Activated naive CD8-positive, alpha-beta T cell treated with anti-CD3 and anti-CD28 coated beads for 36 hours (primary cell): Measurements from ENCODE around the gene DSCAML1. TPM values are rescaled to one million over a fixed set of nuclear protein-coding genes. Genes with fewer than 3 reads are reported as not detected.

ENCODE experiments used
- DNase-seq: peaks from one replicate; pipeline ENCODE4 v3.0.0; 2021
- H3K27ac Mint-ChIP-seq: one replicate; pipeline ENCODE4 v1.8.0; 2022; ENCODE audit warnings: mild to moderate bottlenecking, moderate library complexity, mixed read lengths
- H3K27me3 Mint-ChIP-seq: one replicate; pipeline ENCODE4 v1.8.0; 2022; ENCODE audit warnings: mild to moderate bottlenecking, mixed read lengths
- H3K36me3 Mint-ChIP-seq: one replicate; pipeline ENCODE4 v1.8.0; 2021; ENCODE audit warnings: mild to moderate bottlenecking, mixed read lengths
- H3K4me1 Mint-ChIP-seq: one replicate; pipeline ENCODE4 v1.8.0; 2021; ENCODE audit warnings: mixed read lengths
- H3K4me3 Mint-ChIP-seq: one replicate; pipeline ENCODE4 v1.8.0; 2022; ENCODE audit warnings: mild to moderate bottlenecking, moderate library complexity, mixed read lengths
- H3K9me3 Mint-ChIP-seq: one replicate; pipeline ENCODE4 v1.8.0; 2022; ENCODE audit warnings: mixed read lengths
- total RNA-seq, 2 experiments: library from RNA; stranded (reverse); gene quantifications; one replicate each; pipeline ENCODE4 v1.2.3, GENCODE V29; 2021

The DSCAML1 gene
- total RNA-seq, 2 experiments from 2014 or later, result 0.87 to 0.94 TPM

DNA sequence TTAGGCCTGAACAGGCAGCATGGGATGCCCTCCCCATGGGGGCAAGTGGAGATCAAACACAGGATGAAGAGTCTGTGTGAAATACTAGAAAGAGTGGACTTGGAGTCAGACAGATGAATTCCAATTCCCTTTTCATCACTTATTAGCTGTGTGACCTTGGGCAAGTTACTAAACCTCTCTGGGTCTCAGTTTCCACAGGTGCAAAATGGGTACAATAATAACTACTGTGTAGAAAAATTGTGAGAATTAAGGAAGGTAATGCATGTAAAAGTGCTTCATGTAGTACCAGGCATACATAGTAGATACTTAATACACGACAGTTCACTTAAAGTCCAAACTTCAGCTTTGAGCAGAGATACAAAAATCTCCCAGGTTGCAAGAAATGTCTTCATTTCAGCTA lies 176.4 kb downstream of the DSCAML1 start:
- no peak overlapping the region for H3K27ac Mint-ChIP-seq
- peaks cover 5% of the 10 kb centered on the region for H3K9me3 Mint-ChIP-seq
- H3K36me3 Mint-ChIP-seq, result no peaks in the 10 kb centered on the region
- H3K4me3 Mint-ChIP-seq, result no peak overlapping the region
- H3K4me1 Mint-ChIP-seq, result no peaks in the 10 kb centered on the region
- no peaks in the 10 kb centered on the region for H3K27me3 Mint-ChIP-seq
- no peak for DNase-seq

DNA sequence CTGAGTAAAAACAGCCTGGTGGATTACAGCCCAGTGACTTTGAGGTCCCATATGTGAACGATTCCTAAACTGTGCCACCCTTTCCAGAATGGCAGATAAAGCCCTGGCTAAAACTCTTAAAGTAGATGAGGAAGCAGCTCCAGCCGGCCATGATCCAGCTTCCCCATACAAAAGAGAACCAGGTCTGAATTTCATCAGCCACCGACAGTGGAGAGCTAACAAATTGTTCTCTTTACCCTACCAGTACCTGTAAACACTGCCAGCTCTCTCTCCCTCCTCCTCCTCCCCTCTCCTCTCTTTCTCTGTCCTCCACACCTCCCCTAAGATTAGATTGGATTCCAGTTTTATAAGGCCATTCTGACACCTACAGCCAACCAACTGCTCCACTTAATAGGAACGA lies 176.9 kb downstream of the DSCAML1 start:
- H3K36me3 Mint-ChIP-seq, result no peaks in the 10 kb centered on the region
- H3K9me3 Mint-ChIP-seq, result peaks cover 5% of the 10 kb centered on the region
- no peaks in the 10 kb centered on the region for H3K27me3 Mint-ChIP-seq
- H3K4me3 Mint-ChIP-seq, result no peak overlapping the region
- H3K27ac Mint-ChIP-seq, result no peak overlapping the region
- DNase-seq, result no peak
- H3K4me1 Mint-ChIP-seq, result no peaks in the 10 kb centered on the region

DNA sequence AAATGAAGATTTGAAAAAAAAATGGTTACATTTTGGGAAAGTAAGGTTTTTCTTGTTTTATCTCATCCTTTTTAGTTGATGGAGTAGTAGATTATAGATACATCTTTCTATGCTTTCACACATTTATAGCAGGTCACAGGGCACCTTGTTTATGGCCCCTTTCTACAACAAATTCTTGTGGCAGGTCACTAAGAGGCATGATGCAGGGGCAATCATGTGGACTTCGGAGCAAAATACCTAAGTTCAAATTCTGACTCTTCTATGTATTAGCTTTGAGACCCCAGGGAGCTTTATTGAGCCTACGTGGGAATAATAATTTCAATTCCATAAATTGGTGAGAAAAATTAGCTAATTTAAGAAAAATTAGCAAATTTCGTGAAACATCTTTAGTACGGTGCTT lies 177.4 kb downstream of the DSCAML1 start:
- Mint-ChIP-seq H3K4me1 (no peaks in the 10 kb centered on the region), H3K4me3 (no peak overlapping the region), H3K27me3 (no peaks in the 10 kb centered on the region), H3K9me3 (peaks cover 5% of the 10 kb centered on the region), H3K36me3 (no peaks in the 10 kb centered on the region), H3K27ac (no peak overlapping the region)
- no peak for DNase-seq

DNA sequence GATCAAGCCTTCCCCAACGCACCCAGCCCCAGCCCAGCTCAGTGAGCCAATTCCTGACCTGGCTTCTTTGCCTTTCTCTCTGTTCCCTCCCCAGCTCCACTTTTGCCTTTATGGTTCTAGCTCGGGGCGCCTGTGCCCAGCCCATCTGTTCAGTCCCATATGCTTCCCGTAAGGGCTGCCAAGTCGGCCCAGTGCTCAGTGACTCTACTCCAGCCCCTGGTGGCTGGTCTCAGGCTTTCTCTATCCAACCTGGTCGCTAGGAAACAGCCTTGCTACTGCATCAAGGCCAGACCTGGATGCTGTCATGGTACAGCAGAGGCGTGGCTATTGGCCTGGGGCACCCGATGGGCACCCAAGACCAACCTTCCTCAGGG lies 178.0 kb downstream of the DSCAML1 start:
- H3K9me3 Mint-ChIP-seq, result peaks cover 5% of the 10 kb centered on the region
- no peak overlapping the region for H3K4me3 Mint-ChIP-seq
- no peaks in the 10 kb centered on the region for H3K4me1 Mint-ChIP-seq
- H3K36me3 Mint-ChIP-seq, result no peaks in the 10 kb centered on the region
- no peak overlapping the region for H3K27ac Mint-ChIP-seq
- DNase-seq, result no peak
- H3K27me3 Mint-ChIP-seq, result no peaks in the 10 kb centered on the region

DNA sequence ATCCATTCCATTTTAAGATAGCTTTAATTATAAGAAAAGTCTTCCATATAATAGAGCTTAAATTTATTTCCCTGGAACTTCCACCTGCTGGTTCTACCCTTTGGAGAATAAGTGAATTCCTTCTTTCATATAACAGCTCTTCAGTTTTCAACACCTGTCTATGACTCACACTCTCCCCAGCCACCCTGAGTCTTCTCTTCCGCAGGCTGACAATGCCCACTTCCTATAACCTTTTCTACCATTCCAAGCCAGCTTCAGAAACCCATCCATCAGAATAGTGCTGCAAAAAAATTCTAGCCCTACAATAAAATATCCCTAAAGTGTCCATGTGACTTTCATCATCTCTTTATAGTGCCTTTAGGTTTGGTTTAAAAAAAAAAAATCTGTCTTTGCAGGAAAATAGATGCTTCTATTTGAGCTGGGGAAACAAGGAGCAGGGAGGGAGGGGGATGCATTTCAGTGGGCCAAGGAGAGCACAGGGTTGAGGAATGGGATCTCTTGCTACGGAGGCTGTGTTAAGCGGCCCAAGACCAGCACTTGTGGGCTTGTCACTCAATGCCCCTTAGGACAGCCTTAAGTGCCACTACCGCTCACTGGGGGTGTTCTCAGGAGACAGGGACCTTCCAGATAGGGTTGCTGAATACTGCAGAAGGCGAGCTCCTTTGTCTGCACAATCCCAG lies 178.6 kb downstream of the DSCAML1 start:
- Mint-ChIP-seq H3K4me1 (no peaks in the 10 kb centered on the region), H3K4me3 (no peak overlapping the region), H3K9me3 (peaks cover 5% of the 10 kb centered on the region), H3K27ac (no peak overlapping the region), H3K27me3 (no peaks in the 10 kb centered on the region), H3K36me3 (no peaks in the 10 kb centered on the region)
- DNase-seq, result no peak

DNA sequence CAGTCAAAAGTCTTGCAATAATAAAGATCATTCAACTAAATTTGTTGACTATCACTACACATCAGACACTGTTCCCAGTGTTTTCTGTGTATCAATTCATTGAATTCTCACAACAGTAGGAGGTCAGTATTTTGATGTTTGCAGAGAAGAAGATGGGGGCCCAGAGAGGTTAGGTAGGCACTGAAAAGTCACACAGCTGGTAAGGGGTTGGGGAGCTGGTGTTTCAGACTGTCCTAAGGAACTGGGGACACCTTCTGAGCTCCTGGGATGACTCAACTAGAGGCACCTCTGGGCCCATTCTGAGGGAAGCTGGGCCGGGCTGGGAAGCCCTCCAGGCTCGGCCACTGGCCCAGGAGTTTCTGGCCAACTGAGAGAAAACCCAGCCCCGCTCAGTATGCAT lies 180.0 kb downstream of the DSCAML1 start:
- no peaks in the 10 kb centered on the region for H3K27me3 Mint-ChIP-seq
- H3K27ac Mint-ChIP-seq, result no peak overlapping the region
- no peaks in the 10 kb centered on the region for H3K36me3 Mint-ChIP-seq
- DNase-seq, result no peak
- H3K4me1 Mint-ChIP-seq, result no peaks in the 10 kb centered on the region
- peaks cover 5% of the 10 kb centered on the region for H3K9me3 Mint-ChIP-seq
- no peak overlapping the region for H3K4me3 Mint-ChIP-seq

DNA sequence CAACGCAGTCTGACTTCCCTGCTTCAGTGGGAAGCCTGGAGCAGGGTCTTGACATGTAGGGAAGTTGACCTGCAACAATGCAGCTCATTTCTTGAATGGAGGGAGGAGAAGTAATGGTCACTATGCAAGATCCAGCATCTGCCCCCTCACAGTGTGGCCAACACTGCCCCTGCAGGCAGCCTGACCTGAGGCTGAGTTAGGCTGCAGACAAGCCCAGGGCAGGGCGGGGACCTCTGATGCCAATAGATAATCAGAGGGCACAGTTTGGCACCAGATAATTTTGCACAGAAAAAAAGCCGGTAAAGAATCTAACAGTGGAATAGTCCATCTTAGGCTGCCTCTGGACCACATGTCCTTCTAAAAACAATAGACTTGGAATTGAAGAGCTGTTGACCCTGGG lies 182.3 kb downstream of the DSCAML1 start:
- no peaks in the 10 kb centered on the region for H3K9me3 Mint-ChIP-seq
- no peaks in the 10 kb centered on the region for H3K27me3 Mint-ChIP-seq
- no peak overlapping the region for H3K4me3 Mint-ChIP-seq
- H3K36me3 Mint-ChIP-seq, result no peaks in the 10 kb centered on the region
- no peak for DNase-seq
- H3K4me1 Mint-ChIP-seq, result peaks cover 8% of the 10 kb centered on the region
- H3K27ac Mint-ChIP-seq, result no peak overlapping the region

DNA sequence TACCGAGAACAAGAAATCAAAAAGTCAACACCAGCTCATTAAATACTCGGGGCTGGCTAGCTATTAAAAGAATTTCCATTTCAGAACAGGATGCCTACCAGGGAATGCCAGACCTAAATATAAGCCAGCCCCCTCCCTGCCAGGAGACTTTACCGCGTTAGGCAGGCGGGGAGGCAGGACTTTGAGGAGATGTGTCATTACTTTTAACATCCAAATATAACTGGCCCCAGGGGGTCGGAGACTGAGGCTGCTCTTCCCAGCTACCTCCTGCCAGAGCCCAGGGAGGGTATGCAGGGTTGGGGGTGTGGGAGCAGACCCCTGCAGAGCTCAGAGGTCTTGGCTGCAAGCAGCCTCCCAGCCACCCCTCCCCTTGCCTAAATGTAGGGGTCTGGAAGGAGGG lies 183.5 kb downstream of the DSCAML1 start:
- Mint-ChIP-seq H3K27ac (no peak overlapping the region), H3K4me3 (no peak overlapping the region), H3K27me3 (no peaks in the 10 kb centered on the region), H3K36me3 (no peaks in the 10 kb centered on the region), H3K9me3 (no peaks in the 10 kb centered on the region), H3K4me1 (peaks cover 10% of the 10 kb centered on the region)
- DNase-seq, result no peak

DNA sequence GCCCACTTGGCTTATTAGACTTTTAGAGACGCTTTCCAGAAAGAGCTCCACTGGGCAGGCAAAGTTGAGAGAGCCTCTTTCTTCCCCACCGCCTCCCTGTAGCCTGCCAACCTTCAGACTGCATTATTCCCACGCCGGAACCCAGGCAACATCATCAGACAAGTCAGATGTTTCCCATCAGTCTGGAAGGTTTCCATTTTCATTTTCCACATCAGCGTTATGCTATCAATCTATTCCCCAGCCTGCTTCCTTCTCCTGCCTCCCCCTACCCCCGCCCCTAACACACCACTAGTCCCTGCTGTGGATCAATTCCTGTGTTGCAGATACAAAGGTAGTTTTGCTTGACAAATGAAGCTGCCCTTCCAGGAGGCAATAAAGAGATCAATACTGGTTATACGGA lies 184.8 kb downstream of the DSCAML1 start:
- no peak for DNase-seq
- Mint-ChIP-seq H3K9me3 (no peaks in the 10 kb centered on the region), H3K27me3 (no peaks in the 10 kb centered on the region), H3K4me3 (no peak overlapping the region), H3K27ac (no peak overlapping the region), H3K4me1 (peaks cover 10% of the 10 kb centered on the region), H3K36me3 (no peaks in the 10 kb centered on the region)

DNA sequence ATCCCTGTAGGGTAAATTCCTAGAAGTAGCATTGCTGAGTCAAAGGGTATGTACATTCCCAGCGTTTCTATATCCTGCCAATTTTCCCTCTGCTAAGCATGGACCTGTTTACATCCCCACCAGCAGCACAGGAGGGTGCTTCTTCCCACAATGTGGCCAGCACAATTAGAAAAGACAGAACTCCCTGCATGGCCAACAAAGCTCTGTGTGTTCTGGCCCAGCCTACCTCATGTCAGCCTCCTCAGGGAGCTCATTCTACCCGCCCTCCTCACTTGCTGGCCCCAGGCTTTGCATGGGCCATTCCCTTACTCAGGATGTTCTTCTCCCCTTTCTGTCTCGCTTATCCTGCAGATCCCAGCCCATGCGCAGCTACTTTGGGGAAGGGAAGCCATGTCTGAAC lies 186.1 kb downstream of the DSCAML1 start:
- H3K36me3 Mint-ChIP-seq, result no peaks in the 10 kb centered on the region
- no peaks in the 10 kb centered on the region for H3K27me3 Mint-ChIP-seq
- H3K4me1 Mint-ChIP-seq, result peaks cover 18% of the 10 kb centered on the region
- H3K4me3 Mint-ChIP-seq, result no peak overlapping the region
- no peak overlapping the region for H3K27ac Mint-ChIP-seq
- no peak for DNase-seq
- no peaks in the 10 kb centered on the region for H3K9me3 Mint-ChIP-seq

DNA sequence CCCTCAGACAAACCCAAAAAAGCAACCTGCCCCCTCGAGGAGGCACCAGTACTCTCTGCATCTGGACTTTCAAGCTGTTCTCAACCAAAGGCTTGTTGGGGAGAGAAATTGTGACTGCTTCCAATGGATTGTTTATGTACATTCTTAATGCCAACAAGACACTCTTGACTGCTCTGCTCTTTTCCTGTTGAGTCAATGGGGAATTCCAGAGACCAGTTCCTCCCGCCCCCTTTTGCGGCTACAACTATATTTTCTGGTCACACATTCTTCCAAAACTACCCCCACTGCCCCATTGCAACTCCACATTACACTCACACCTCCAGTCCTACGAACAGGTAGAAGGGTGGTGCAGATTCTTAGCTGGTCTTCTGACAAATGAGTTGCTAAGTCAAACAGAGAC lies 187.0 kb downstream of the DSCAML1 start:
- peaks cover 18% of the 10 kb centered on the region for H3K4me1 Mint-ChIP-seq
- H3K27me3 Mint-ChIP-seq, result no peaks in the 10 kb centered on the region
- no peak for DNase-seq
- H3K4me3 Mint-ChIP-seq, result no peak overlapping the region
- H3K9me3 Mint-ChIP-seq, result no peaks in the 10 kb centered on the region
- H3K27ac Mint-ChIP-seq, result no peak overlapping the region
- H3K36me3 Mint-ChIP-seq, result no peaks in the 10 kb centered on the region

DNA sequence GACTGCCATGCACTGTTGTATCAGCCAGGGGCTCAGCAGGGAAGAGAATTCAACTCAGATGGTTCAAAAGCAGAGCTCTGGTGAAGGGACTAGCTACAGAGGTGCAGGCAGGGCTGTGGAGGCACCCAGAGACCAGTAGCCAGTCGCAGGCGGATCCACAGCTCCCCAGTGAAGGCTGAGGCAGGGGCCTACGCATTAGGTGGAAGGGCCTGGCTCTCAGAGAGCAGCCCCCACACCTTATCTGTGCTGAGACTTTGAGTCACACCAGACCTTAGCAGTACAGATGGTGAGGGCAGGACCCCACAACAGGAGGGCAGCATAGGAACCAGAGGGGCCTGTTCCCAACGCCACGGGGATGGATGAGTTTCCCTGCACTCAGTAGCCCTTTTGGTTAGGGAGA lies 189.6 kb downstream of the DSCAML1 start:
- Mint-ChIP-seq H3K27ac (no peak overlapping the region), H3K4me3 (no peak overlapping the region), H3K27me3 (no peaks in the 10 kb centered on the region), H3K36me3 (no peaks in the 10 kb centered on the region), H3K4me1 (peaks cover 18% of the 10 kb centered on the region), H3K9me3 (no peaks in the 10 kb centered on the region)
- no peak for DNase-seq

DNA sequence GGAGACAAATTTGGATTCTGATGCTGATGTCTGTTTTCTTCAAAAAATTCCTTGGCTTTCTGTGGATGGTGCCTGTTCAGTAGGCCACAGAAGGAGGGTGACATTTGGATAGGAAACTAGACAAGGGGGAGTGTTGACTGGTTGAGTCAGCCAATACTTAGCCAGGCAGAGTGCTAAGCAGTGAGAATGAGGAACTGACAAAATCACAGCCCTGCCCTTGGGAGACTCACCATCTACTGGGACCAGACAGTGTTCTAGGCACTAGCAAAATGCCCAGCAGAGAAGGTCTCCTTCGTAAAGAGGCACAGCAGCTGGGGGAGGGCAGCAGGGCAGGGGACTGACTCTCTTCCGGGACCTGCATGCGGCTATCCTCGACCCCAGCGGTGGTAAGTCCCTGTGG lies 190.2 kb downstream of the DSCAML1 start:
- Mint-ChIP-seq H3K27me3 (no peaks in the 10 kb centered on the region), H3K27ac (no peak overlapping the region), H3K4me3 (no peak overlapping the region), H3K4me1 (peaks cover 18% of the 10 kb centered on the region), H3K36me3 (no peaks in the 10 kb centered on the region), H3K9me3 (no peaks in the 10 kb centered on the region)
- DNase-seq, result no peak

DNA sequence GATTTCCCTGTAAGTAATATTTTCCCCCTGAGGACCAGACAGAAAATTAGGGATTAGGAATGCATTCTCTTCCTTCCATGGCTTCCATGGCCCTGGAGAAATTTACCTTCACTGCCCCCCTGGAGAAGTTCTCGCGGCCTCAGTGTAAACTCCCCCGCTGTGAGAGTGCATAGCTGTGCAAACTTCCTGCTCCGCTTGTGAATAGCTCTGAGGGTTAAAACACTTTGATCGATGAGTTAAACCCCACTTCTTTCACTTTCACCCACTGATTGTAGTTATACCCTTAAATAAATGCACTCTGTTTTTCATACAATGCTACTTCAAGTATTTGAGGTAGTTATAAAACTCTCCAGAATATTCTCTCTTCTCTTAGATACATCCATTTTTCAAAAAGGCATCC lies 190.8 kb downstream of the DSCAML1 start:
- peaks cover 18% of the 10 kb centered on the region for H3K4me1 Mint-ChIP-seq
- H3K9me3 Mint-ChIP-seq, result no peaks in the 10 kb centered on the region
- DNase-seq, result no peak
- no peaks in the 10 kb centered on the region for H3K36me3 Mint-ChIP-seq
- H3K4me3 Mint-ChIP-seq, result no peak overlapping the region
- no peak overlapping the region for H3K27ac Mint-ChIP-seq
- no peaks in the 10 kb centered on the region for H3K27me3 Mint-ChIP-seq

DNA sequence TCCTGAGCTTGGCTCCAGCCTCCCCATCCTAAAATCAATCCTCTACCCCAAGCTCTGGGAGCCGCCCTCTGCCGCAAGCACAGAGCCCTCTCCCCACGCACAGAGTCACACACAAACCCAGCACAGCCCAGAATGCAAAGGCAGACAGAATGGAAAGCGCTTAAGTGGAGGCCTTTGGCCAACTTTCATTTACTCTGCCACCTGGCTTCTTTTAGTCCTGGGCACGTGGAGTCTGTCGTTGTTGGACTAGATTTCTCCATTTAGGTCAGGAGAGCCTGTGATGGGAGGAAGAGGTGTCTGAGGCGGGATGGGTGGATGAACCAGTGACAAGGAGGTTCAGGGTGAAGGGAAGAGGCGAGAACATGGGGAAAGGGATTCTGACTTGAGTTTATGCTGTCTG lies 191.7 kb downstream of the DSCAML1 start:
- DNase-seq, result no peak
- no peaks in the 10 kb centered on the region for H3K27me3 Mint-ChIP-seq
- H3K4me1 Mint-ChIP-seq, result peaks cover 16% of the 10 kb centered on the region
- no peaks in the 10 kb centered on the region for H3K9me3 Mint-ChIP-seq
- no peak overlapping the region for H3K27ac Mint-ChIP-seq
- no peak overlapping the region for H3K4me3 Mint-ChIP-seq
- H3K36me3 Mint-ChIP-seq, result no peaks in the 10 kb centered on the region

DNA sequence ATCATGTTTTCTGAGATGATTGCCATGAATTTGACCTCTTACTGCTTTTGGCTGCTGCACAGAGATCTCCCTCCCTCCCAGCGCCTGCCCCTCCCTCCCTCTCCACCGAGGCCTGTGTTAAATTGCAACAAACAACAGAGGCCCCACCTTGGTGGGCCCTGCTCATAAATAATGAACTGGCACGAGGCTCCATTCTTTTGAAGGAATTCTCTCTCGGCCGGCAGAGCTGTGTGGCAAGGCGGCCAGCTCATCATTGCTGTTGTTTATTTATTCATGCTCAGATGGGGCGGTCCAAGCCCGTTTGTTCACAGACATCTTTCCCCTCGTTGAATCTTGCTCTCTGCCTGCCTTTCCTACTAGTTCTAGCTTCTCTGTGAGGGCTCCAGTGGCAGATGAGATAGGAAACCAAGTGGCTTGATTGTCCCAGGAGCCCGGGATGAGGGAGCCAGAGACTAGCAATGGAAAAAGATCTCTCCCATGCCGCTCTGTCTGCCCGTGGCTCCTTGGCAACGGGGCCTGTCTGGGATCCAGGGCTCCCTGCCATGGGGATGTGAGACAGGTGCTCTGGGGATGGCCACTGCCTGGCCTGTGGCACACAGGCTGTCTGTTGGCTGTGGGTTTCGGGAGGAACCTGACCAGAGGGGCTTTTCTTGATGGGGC lies 192.6 kb downstream of the DSCAML1 start:
- Mint-ChIP-seq H3K27ac (no peak overlapping the region), H3K9me3 (no peaks in the 10 kb centered on the region), H3K4me3 (no peak overlapping the region), H3K4me1 (peaks cover 9% of the 10 kb centered on the region), H3K27me3 (peaks cover 2% of the 10 kb centered on the region), H3K36me3 (no peaks in the 10 kb centered on the region)
- no peak for DNase-seq
